ENCODE measurements around the gene KIAA1614.
"Not testable (repeated sequence)": the region's sequence is repeated elsewhere in the genome, so short reads cannot be mapped to it uniquely, and the experiment has no call there.

- not testable (repeated sequence) for TF ChIP-seq EZH2phosphoT487 (IDR thresholded peaks at IDR 0.05; ENCODE audit: low read depth); CTCF (IDR thresholded peaks at IDR 0.05; ENCODE audit: low read depth, low read length)
These were observed 56.1 kb downstream of the KIAA1614 start for GRCh38 chr1:180968834-180969233.
